MM.1S (cell line): ENCODE measurements around the gene PTPRJ.

Source experiments
- EZH2phosphoT487 ChIP-seq: fragments of 300-600 bp; sonication (generic); IDR thresholded peaks from 2 replicates; pipeline ENCODE4 v1.6.1; 2018; ENCODE audit warnings: antibody characterized with exemption, low read length
- TF ChIP-seq, protein P1 (sequence below): fragments of 300-600 bp; sonication (generic); IDR thresholded peaks from 2 replicates; pipeline ENCODE4 v1.5.1; 2016; ENCODE audit warnings: antibody characterized with exemption, low read length, mixed read lengths

DNA sequence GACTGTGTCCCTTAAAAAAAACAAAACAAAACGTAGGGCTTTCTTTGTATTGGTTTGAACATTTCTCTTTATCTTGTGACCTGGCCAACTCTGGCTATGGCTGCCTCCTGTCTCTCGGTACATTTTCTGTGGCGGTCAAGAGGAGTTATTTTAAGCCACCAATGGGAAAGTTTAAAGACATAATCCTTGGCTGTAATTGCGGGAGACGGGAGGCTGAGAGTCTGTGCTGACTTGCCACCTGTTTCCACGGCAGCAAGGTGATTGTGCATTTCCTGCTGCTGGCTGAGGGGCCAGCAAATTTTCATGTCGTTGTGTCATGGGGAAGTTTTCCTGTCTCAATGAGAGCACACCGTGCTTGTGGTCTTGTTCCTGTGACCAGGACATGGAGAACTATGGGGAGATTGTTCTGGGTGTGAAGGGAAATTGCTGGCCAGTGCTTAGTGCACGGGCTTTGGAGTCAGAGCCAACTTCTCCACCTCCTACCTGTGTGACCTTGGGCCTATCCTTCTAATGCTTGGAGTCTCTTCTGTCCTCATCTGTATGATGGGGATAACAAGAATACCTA, 11.0 kb downstream of the PTPRJ start:
- TF ChIP-seq EZH2phosphoT487: no peak
- TF ChIP-seq, protein P1, sequence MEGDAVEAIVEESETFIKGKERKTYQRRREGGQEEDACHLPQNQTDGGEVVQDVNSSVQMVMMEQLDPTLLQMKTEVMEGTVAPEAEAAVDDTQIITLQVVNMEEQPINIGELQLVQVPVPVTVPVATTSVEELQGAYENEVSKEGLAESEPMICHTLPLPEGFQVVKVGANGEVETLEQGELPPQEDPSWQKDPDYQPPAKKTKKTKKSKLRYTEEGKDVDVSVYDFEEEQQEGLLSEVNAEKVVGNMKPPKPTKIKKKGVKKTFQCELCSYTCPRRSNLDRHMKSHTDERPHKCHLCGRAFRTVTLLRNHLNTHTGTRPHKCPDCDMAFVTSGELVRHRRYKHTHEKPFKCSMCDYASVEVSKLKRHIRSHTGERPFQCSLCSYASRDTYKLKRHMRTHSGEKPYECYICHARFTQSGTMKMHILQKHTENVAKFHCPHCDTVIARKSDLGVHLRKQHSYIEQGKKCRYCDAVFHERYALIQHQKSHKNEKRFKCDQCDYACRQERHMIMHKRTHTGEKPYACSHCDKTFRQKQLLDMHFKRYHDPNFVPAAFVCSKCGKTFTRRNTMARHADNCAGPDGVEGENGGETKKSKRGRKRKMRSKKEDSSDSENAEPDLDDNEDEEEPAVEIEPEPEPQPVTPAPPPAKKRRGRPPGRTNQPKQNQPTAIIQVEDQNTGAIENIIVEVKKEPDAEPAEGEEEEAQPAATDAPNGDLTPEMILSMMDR: no peak
